Upper lobe of left lung (tissue), 4 donors: ENCODE data around the gene BRF1.

Source experiments
- EP300 ChIP-seq, 4 donors: sonication (generic); formaldehyde crosslinking; IDR thresholded peaks; one replicate each; pipeline ENCODE4 v1.5.1; 2017; ENCODE audit warnings: antibody characterized with exemption in 4 of 4, control low read depth in 2 of 4
- POLR2A ChIP-seq, 4 donors: fragments of 450-650 bp; IDR thresholded peaks; one replicate each; pipeline ENCODE4 v1.5.1; 2016 to 2017; ENCODE audit warnings: antibody characterized with exemption in 4 of 4, mild to moderate bottlenecking in 2 of 4
- POLR2AphosphoS5 ChIP-seq, 2 donors: sonication (generic); formaldehyde crosslinking; IDR thresholded peaks; one replicate each; pipeline ENCODE4 v1.5.1; 2017; ENCODE audit warnings: antibody characterized with exemption in 2 of 2
- TF ChIP-seq, protein P1 (sequence below), 6 experiments: fragments of 450-650 bp in 4 of 6; fragments of 200-600 bp in 2 of 6; sonication (generic) in 2 of 6; IDR thresholded peaks; one replicate each; pipeline ENCODE4 v1.5.1; 2016 to 2019; ENCODE audit warnings: antibody characterized with exemption in 6 of 6

DNA sequence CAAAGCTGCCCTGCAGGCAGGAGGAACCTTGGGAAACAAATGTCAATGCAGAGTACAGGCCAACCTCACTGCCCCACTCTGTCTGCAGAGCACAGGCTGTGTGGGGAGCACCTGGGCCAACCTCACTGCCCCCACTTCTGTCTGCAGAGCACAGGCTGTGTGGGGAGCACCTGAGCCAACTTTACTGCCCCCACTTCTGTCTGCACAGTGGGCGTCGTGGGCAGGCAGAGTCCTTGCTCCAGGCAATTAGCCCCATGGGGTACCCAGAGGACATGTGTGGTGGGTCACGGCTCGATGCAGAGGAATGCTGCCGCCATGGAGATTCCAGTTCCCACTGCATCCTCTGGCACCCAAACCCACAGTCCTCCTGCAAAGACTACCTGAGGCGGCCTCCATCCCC, 26.2 kb downstream of the BRF1 start:
- TF ChIP-seq, protein P1, sequence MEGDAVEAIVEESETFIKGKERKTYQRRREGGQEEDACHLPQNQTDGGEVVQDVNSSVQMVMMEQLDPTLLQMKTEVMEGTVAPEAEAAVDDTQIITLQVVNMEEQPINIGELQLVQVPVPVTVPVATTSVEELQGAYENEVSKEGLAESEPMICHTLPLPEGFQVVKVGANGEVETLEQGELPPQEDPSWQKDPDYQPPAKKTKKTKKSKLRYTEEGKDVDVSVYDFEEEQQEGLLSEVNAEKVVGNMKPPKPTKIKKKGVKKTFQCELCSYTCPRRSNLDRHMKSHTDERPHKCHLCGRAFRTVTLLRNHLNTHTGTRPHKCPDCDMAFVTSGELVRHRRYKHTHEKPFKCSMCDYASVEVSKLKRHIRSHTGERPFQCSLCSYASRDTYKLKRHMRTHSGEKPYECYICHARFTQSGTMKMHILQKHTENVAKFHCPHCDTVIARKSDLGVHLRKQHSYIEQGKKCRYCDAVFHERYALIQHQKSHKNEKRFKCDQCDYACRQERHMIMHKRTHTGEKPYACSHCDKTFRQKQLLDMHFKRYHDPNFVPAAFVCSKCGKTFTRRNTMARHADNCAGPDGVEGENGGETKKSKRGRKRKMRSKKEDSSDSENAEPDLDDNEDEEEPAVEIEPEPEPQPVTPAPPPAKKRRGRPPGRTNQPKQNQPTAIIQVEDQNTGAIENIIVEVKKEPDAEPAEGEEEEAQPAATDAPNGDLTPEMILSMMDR (IDR thresholded peaks at IDR 0.05), result no peak
- TF ChIP-seq POLR2A (IDR thresholded peaks at IDR 0.05) (no peak), EP300 (IDR thresholded peaks at IDR 0.05) (no peak), POLR2AphosphoS5 (IDR thresholded peaks at IDR 0.05) (no peak)
